Upper lobe of left lung (tissue), 6 donors: ENCODE data around the gene POLN. TPM values are rescaled to one million over a fixed set of nuclear protein-coding genes. Genes with fewer than 3 reads are reported as not detected.
A peak's percentile ranks its signal among the peaks of the same experiment; 100 is the strongest.

Experiments
- ATAC-seq, 2 donors: fragments of 200-7000 bp; cut with Tn5 transposase; one replicate each; pipeline ENCODE4 v1.9.1; 2022; ENCODE audit warnings: mild to moderate bottlenecking in 2 of 2, moderate library complexity in 2 of 2; ENCODE audit not compliant: low FRiP score in 2 of 2
- DNase-seq, 2 donors: peaks; one replicate each; pipeline ENCODE4 v3.0.0-alpha.2; 2019 to 2020
- H3K27ac ChIP-seq, 4 donors: fragments of 200-600 bp; sonication (generic); one replicate each; pipeline ENCODE4 v1.5.1; 2016 to 2019
- H3K27me3 ChIP-seq, 4 donors: fragments of 200-600 bp; sonication (generic); one replicate each; pipeline ENCODE4 v1.5.1; 2017 to 2019
- H3K36me3 ChIP-seq, 4 donors: fragments of 200-600 bp; sonication (generic); one replicate each; pipeline ENCODE4 v1.5.1; 2016 to 2019
- H3K4me1 ChIP-seq, 4 donors: fragments of 200-600 bp; sonication (generic); one replicate each; pipeline ENCODE4 v1.5.1; 2018 to 2019
- H3K4me3 ChIP-seq, 4 donors: fragments of 200-600 bp; sonication (generic); one replicate each; pipeline ENCODE4 v1.5.1; 2017 to 2019; ENCODE audit warnings: mild to moderate bottlenecking in 2 of 4, moderate library complexity in 1 of 4
- H3K9me3 ChIP-seq, 4 donors: fragments of 200-600 bp; sonication (generic); one replicate each; pipeline ENCODE4 v1.5.1; 2018 to 2019
- CTCF ChIP-seq, 6 experiments: fragments of 450-650 bp in 4 of 6; fragments of 200-600 bp in 2 of 6; sonication (generic) in 2 of 6; IDR thresholded peaks; one replicate each; pipeline ENCODE4 v1.5.1; 2016 to 2019; ENCODE audit warnings: antibody characterized with exemption in 6 of 6
- EP300 ChIP-seq, 4 donors: sonication (generic); formaldehyde crosslinking; IDR thresholded peaks; one replicate each; pipeline ENCODE4 v1.5.1; 2017; ENCODE audit warnings: antibody characterized with exemption in 4 of 4, control low read depth in 2 of 4
- POLR2A ChIP-seq, 4 donors: fragments of 450-650 bp; IDR thresholded peaks; one replicate each; pipeline ENCODE4 v1.5.1; 2016 to 2017; ENCODE audit warnings: antibody characterized with exemption in 4 of 4, mild to moderate bottlenecking in 2 of 4
- POLR2AphosphoS5 ChIP-seq, 2 donors: sonication (generic); formaldehyde crosslinking; IDR thresholded peaks; one replicate each; pipeline ENCODE4 v1.5.1; 2017; ENCODE audit warnings: antibody characterized with exemption in 2 of 2
- WGBS, 2 donors: methylation state at CpG; one replicate each; pipeline ENCODE4 v1.1.5; 2017 to 2018; 5-methylcytosine and 5-hydroxymethylcytosine counted together
- total RNA-seq, 6 donors: library from RNA; depleted of rRNA in 4 of 6; stranded (reverse); fragments of >200 nt in 4 of 6; gene quantifications; one replicate each; pipeline versions ENCODE4 v1.1.0 to v1.2.1, GENCODE V29; 2016 to 2021
- donor health status: DM: no; HTN: no; CAD: no; lungs with moderate emphysema.
- donor health status: DM: no; HTN: yes; CAD: no; lungs with severe emphysema.

Gene POLN
- total RNA-seq, 6 donors from 2014 or later: 0.89 to 5.5 (median 2.6) TPM

GRCh38 chr4:2046031-2046961 lies 195.6 kb downstream of the POLN start:
- 68% methylated on average over 21 to 27 of the region's 28 CpGs for WGBS, 2 donors
- Histone ChIP-seq H3K4me3 (no peak overlapping the region), H3K4me1 (peaks cover 14 to 22% (median 15%) of the 10 kb centered on the region in 4 donors), H3K36me3 (no peaks in the 10 kb centered on the region), H3K9me3 (no peaks in the 10 kb centered on the region), H3K27me3 (peaks cover 0 to 31% (median 15%) of the 10 kb centered on the region in 4 donors), H3K27ac (no peak overlapping the region)
- DNase-seq (peak in 1 of 2 donors; percentile 61), ATAC-seq (no peak)
- no peak for TF ChIP-seq POLR2A (IDR thresholded peaks at IDR 0.05)
- no peak for TF ChIP-seq POLR2AphosphoS5 (IDR thresholded peaks at IDR 0.05)
- no peak for TF ChIP-seq EP300 (IDR thresholded peaks at IDR 0.05)
- TF ChIP-seq CTCF (IDR thresholded peaks at IDR 0.05): no peak

- 72 to 80% methylated on average over 11 of the region's 11 CpGs for WGBS, 2 donors
- no peak overlapping the region for H3K4me3 ChIP-seq
- TF ChIP-seq POLR2A (IDR thresholded peaks at IDR 0.05) (no peak), POLR2AphosphoS5 (IDR thresholded peaks at IDR 0.05) (no peak), EP300 (IDR thresholded peaks at IDR 0.05) (no peak), CTCF (IDR thresholded peaks at IDR 0.05) (no peak)
- peaks cover 21 to 30% (median 22%) of the 10 kb centered on the region in 4 donors for H3K4me1 ChIP-seq
- no peaks in the 10 kb centered on the region for H3K36me3 ChIP-seq
- no peak for DNase-seq
- no peak for ATAC-seq
- no peaks in the 10 kb centered on the region for H3K9me3 ChIP-seq
- peaks cover 0 to 39% (median 23%) of the 10 kb centered on the region in 4 donors for H3K27me3 ChIP-seq
- H3K27ac ChIP-seq: no peak overlapping the region
Observed at GRCh38 chr4:2045518-2045951, 196.4 kb downstream of the POLN start.

GRCh38 chr4:2044542-2045517 lies 197.1 kb downstream of the POLN start:
- Histone ChIP-seq H3K27me3 (peaks cover 0 to 45% (median 27%) of the 10 kb centered on the region in 4 donors), H3K9me3 (no peaks in the 10 kb centered on the region), H3K4me3 (no peak overlapping the region), H3K36me3 (no peaks in the 10 kb centered on the region), H3K27ac (no peak overlapping the region), H3K4me1 (peaks cover 23 to 34% (median 26%) of the 10 kb centered on the region in 4 donors)
- WGBS, 2 donors: 93 to 94% methylated on average over 12 to 18 of the region's 18 CpGs
- TF ChIP-seq POLR2A (IDR thresholded peaks at IDR 0.05) (no peak), CTCF (IDR thresholded peaks at IDR 0.05) (no peak), EP300 (IDR thresholded peaks at IDR 0.05) (no peak), POLR2AphosphoS5 (IDR thresholded peaks at IDR 0.05) (no peak)
- peak in 1 of 2 donors; percentile 51 for DNase-seq
- ATAC-seq: no peak

- DNase-seq (peak in 1 of 2 donors; percentile 42), ATAC-seq (no peak)
Observed at GRCh38 chr4:2044119-2044485, 197.8 kb downstream of the POLN start.

More at GRCh38 chr4:2044119-2044485, 197.8 kb downstream of the POLN start:
- WGBS, 2 donors: 74 to 89% methylated on average over 5 to 6 of the region's 6 CpGs
- TF ChIP-seq CTCF (IDR thresholded peaks at IDR 0.05) (no peak), EP300 (IDR thresholded peaks at IDR 0.05) (no peak), POLR2A (IDR thresholded peaks at IDR 0.05) (no peak), POLR2AphosphoS5 (IDR thresholded peaks at IDR 0.05) (no peak)
- no peaks in the 10 kb centered on the region for H3K36me3 ChIP-seq
- peaks cover 23 to 34% (median 26%) of the 10 kb centered on the region in 4 donors for H3K4me1 ChIP-seq
- H3K9me3 ChIP-seq: no peaks in the 10 kb centered on the region
- H3K4me3 ChIP-seq: no peak overlapping the region
- peaks cover 0 to 45% (median 27%) of the 10 kb centered on the region in 4 donors for H3K27me3 ChIP-seq
- H3K27ac ChIP-seq: no peak overlapping the region
